C1 segment of cervical spinal cord (tissue), 14 donors: ENCODE measurements around the gene CXCL9.
"Not testable (repeated sequence)": the region's sequence is repeated elsewhere in the genome, so short reads cannot be mapped to it uniquely, and the experiment has no call there.

Experiments
- DNase-seq, 14 donors: peaks; one replicate each; lab custom pipeline; 2025; lab: John Stamatoyannopoulos, UW

CXCL9 gene

GRCh38 chr4:75958546-75958945 is 48.8 kb downstream of the CXCL9 start:
- not testable (repeated sequence) for DNase-seq

- DNase-seq: not testable (repeated sequence)
Measured at GRCh38 chr4:75954811-75955210, 52.5 kb downstream of the CXCL9 start.

GRCh38 chr4:75953509-75953908 is 53.8 kb downstream of the CXCL9 start:
- no peak for DNase-seq
